ENCODE data around the gene ARID1A.

DNA sequence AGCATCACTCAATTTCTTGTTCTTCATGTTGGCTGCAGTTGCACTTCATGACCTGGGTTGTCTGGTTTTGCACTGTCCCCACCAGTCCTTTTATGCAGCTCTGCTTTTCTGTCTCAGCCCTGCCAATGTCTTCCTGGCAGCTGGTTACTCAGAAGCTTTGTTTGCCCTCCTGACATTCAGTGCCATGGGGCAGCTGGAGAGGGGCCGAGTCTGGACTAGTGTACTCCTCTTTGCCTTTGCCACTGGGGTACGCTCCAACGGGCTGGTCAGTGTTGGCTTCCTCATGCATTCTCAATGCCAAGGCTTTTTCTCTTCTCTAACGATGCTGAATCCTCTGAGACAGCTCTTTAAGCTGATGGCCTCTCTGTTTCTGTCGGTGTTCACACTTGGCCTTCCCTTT is 98.6 kb downstream of the ARID1A start:
- TF ChIP-seq, protein P1, sequence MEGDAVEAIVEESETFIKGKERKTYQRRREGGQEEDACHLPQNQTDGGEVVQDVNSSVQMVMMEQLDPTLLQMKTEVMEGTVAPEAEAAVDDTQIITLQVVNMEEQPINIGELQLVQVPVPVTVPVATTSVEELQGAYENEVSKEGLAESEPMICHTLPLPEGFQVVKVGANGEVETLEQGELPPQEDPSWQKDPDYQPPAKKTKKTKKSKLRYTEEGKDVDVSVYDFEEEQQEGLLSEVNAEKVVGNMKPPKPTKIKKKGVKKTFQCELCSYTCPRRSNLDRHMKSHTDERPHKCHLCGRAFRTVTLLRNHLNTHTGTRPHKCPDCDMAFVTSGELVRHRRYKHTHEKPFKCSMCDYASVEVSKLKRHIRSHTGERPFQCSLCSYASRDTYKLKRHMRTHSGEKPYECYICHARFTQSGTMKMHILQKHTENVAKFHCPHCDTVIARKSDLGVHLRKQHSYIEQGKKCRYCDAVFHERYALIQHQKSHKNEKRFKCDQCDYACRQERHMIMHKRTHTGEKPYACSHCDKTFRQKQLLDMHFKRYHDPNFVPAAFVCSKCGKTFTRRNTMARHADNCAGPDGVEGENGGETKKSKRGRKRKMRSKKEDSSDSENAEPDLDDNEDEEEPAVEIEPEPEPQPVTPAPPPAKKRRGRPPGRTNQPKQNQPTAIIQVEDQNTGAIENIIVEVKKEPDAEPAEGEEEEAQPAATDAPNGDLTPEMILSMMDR (IDR thresholded peaks at IDR 0.05; ENCODE audit: control extremely low read depth in 1 of 3, insufficient read depth in 1 of 3, low read depth in 1 of 3, low read length in 3 of 3), result no peak
- TF ChIP-seq EZH2 (IDR thresholded peaks at IDR 0.05; ENCODE audit: low read depth, low read length, severe bottlenecking) (no peak), POLR2A (IDR thresholded peaks at IDR 0.05; ENCODE audit: control extremely low read depth in 1 of 2, low read depth in 2 of 2, low read length in 2 of 2) (no peak), EP300 (IDR thresholded peaks at IDR 0.05; ENCODE audit: borderline replicate concordance in 1 of 2, low read depth in 2 of 2, low read length in 2 of 2) (no peak), JUN (IDR thresholded peaks at IDR 0.05; ENCODE audit: low read depth, low read length) (no peak), KDM1A (IDR thresholded peaks at IDR 0.05; ENCODE audit: borderline replicate concordance, low read length) (no peak), POLR2AphosphoS5 (IDR thresholded peaks at IDR 0.05; ENCODE audit: low read depth, low read length) (no peak), RFX5 (IDR thresholded peaks at IDR 0.05; ENCODE audit: borderline replicate concordance, low read depth, low read length) (no peak), CEBPB (IDR thresholded peaks at IDR 0.05; ENCODE audit: low read depth, low read length) (no peak), NRF1 (IDR thresholded peaks at IDR 0.05; ENCODE audit: low read depth, low read length) (no peak)
- TF ChIP-seq, protein P2, sequence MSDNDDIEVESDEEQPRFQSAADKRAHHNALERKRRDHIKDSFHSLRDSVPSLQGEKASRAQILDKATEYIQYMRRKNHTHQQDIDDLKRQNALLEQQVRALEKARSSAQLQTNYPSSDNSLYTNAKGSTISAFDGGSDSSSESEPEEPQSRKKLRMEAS (IDR thresholded peaks at IDR 0.05), result no peak
- TF ChIP-seq, protein P3, sequence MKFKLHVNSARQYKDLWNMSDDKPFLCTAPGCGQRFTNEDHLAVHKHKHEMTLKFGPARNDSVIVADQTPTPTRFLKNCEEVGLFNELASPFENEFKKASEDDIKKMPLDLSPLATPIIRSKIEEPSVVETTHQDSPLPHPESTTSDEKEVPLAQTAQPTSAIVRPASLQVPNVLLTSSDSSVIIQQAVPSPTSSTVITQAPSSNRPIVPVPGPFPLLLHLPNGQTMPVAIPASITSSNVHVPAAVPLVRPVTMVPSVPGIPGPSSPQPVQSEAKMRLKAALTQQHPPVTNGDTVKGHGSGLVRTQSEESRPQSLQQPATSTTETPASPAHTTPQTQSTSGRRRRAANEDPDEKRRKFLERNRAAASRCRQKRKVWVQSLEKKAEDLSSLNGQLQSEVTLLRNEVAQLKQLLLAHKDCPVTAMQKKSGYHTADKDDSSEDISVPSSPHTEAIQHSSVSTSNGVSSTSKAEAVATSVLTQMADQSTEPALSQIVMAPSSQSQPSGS (IDR thresholded peaks at IDR 0.05; ENCODE audit: low read length), result no peak

All from H1 (cell line).